Glomerular visceral epithelial cell (primary cell): ENCODE measurements around the gene FAM200C.

Source experiments
- DNase-seq: peaks from one replicate; pipeline ENCODE4 v3.0.0-alpha.2; 2016; ENCODE audit errors: extremely low spot score

FAM200C gene

DNA sequence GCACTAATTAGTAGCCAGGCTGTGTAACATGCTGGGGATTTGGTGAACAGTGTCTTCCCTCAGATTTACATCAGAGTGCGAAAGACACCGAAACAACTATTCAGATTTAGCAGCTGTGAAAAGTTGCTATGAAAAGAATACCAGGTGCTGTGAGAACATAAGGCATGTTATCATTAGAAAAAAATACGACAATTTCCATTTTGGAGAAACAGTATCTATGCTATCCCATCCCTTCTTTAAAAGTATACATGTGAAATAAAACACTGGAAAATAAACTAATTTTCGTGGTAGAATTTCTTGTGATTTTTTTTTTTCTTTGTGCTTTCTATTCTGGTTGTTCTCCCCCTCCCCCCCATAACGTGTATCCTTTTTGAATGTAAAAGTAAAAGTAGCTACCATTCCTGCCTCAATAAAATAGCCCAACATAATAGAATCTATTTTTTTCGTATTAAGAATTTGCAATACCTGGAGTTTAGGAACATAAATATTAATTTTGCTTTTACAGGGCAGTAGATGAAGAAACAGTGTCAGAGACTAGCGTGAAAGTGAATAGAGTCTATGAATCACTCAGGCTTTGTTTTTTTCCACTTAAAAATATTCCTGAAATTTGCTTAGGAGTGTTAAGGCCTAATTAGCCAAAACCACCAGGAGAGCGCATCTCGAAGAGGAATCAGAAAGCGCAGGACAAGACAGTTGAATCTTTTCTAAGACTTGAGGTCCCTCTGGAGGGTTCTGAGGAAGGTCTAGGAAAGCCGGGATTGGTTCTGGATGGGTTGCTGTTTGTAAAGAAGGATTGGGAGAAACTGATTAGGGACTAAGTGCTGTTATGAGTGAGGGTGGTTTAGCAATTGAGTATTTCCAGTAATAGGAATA is 19.8 kb upstream of the FAM200C start:
- no peak for DNase-seq

DNA sequence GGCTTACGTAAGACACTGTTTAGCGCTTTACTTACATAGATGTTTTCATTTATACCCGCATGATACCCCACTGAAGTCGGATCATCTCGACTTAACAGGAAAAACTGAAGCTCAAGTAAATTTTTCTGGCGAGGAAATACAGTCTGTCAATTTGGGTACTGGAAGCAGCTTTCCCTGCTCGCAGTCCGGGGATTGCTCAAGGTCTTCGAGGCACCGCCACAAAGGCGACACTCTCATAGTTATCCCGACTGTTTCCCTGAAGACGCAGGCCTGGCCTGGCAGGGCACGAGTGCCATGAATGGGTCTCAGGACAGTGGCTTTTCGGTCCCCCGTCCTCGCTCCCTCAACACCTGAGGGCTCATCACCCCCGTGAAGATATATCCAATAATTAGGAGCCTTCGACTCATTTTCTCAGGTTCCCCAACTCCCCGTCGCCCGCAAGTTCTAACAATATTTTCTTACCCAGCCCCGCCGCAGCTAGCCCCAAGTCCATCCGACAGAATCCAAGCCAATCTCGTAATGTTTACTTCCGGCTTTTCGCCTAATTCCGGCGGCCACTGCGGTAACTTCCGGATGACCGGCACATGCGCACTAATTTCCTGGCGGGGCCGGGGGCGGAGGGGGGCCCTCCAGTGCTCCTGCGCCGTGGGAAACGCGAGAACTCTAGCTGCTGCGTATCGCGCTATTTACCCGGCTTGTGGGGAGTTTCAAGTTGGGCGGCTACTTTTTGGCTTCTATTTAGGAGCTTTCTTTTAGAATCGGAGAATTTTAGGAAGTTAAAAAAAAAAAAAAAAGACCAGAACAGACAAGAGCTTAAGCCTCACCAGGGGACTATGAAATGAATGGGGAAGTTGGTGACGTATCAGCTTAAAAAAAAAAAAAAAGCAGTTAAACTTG is 19.0 kb upstream of the FAM200C start, which contains the start of gene SLU7:
Gene SLU7 (minus strand): TSS at position 521 of the 897 bp plus-strand sequence. CDS start 3,787 bp downstream, outside the sequence.
- DNase-seq = peak; percentile 96

GRCh38 chr5:160398806-160399205 is 1.0 kb downstream of the FAM200C start:
- no peak for DNase-seq

DNA sequence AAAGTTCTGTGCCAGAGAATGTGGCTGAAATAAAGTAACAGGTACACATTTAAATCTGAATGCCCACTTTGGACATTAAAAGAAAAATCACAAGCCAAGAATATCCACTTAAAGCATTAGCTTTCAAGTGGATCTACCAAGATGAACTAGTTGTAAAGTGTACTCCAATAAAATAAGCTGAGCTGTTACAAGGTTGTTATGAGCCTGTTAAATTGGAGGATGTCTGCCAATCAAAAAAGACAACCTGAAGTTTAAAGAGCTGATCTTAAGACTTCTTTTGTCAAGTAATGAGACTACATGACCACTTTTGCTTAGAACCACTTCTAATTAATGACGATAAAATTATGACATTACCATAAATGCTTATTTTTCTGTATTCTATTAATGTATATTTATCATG is 2.4 kb downstream of the FAM200C start:
- no peak for DNase-seq

DNA sequence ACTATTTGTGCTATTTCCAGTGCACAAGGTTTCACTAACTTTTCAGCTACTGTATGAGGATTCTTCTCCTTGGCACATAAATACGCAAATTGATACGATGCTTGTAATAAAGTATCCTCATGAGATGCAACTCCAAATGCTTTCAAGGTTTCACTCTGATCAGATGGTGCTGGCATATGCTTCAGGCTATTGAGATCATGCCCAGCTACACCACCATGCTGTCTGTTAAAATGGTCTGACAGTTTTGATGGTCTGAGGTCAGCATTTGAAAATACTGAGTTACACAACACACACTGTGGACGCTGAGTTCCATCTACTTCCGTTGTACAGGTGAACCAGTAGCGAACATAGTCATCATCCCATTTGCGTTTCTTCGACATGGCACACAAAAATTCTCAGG is 4.7 kb downstream of the FAM200C start:
- DNase-seq = no peak

DNA sequence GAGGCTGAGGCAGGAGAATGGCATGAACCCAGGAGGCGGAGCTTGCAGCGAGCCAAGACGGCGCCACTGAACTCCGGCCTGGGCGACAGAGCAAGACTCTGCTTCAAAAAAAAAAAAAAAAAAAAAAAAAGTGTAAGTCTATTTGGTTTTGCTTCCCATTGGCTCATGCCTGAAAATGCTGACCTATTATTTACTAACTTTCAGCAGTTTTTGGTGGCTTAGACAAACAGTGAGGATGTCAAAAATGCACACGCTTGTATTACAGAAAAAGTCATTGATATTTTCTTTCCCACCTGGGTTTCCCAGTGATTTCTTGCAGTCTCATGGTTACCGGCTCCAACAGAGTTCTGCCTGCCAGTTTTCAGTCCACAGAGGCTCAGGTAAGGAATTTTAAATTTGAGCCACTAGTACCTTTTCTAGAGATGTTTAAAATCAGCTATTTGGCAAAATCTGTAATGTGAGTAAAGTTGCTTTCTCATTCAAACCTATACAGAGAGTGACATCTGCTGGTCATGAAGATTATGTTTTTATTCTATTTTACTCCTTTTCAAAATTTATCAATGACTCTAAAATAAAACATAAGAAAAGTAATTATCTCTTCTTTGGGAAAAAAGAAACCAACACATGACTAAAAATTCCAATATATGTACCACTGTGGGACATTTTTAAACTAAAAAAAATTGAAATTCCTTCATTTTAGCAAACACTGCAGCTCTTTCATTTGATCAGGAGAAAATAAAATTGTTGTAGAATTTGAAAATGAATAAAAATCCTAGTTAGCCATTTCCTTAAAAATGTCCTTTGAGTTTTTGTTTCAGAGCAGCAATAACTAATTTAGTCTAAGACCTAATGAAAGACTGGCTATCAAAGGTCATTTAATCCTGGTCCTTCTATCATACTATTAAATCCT is 8.8 kb downstream of the FAM200C start:
- DNase-seq = peak; percentile 15

GRCh38 chr5:160387445-160387844 is 12.4 kb downstream of the FAM200C start:
- DNase-seq = no peak

GRCh38 chr5:160385496-160385895 is 14.4 kb downstream of the FAM200C start:
- no peak for DNase-seq

DNA sequence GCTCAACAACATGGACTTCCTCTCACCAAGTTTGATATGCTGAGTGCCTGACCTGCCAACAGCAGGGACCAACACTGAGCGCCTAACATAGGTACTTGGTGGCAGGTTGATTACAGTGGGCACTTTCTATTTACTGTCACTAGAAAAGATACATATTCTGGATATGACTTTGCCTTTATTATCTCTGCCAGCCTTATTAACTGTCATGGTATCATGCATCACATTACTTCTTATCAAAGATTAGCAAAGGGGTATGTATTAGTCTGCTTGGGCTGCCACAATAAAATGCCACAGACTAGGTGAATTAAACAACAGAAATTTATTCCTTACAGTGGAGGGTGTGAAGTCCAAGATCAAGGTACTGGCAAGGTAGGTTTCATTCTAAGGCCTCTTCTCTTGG is 15.2 kb downstream of the FAM200C start:
- DNase-seq = no peak

DNA sequence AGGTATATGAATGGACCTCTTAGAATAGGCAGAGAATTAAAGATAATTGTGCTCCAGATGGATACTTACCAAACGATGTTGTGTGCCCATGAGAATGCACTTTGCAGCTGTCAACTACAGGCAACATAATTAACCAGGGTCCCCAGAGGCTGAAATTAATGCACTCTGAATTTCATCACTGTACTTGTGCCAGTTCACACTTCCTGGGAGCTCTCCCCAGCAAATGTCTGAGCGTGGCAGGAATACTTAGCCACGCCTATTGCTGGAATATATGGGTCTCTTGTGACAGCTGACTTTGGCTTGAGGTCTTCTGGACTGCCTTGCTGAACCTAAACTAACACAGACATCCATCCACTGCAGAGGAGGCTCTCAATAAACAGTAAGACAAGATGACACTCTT is 17.5 kb downstream of the FAM200C start:
- DNase-seq = no peak

- DNase-seq = no peak
These were observed 19.8 kb downstream of the FAM200C start for GRCh38 chr5:160380041-160380440.

- DNase-seq = no peak
These were observed 20.3 kb downstream of the FAM200C start for GRCh38 chr5:160379511-160379910.

DNA sequence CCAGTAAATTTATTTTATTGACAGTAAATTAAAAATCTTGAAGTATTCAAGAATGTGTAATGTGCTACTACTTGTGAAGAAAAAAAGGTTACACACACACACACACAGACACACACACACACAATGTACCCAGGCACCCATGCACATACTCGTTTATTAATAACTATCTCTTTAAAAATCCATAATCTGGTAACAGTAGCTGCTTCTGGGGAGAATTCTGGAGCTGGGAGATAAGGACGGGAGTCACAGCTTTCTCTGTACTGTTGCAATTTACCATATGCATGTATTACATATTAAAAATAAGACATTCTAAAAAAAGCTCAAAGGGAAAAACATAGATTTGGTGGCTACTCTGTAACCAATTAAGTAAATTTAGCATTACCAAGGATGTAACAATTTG is 21.5 kb downstream of the FAM200C start:
- DNase-seq = no peak

DNA sequence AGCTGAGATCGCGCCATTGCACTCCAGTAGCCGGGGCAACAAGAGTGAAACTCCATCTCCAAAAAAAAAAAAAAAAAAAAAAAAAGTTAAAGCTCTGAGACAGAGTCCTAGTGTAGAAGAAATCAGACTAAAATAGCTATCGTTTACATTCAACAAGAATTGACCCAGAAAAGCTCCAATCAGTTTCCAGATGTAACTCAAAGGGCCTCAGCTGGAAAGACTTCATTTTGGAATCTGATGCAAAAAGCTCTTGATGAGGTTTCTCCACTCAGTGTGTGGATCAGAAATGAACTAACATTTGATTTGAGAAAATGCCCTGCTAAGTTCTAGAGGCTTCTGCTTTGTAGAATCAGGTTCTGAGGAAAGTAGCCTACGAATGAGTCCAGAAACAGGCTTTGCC is 22.2 kb downstream of the FAM200C start:
- no peak for DNase-seq

DNA sequence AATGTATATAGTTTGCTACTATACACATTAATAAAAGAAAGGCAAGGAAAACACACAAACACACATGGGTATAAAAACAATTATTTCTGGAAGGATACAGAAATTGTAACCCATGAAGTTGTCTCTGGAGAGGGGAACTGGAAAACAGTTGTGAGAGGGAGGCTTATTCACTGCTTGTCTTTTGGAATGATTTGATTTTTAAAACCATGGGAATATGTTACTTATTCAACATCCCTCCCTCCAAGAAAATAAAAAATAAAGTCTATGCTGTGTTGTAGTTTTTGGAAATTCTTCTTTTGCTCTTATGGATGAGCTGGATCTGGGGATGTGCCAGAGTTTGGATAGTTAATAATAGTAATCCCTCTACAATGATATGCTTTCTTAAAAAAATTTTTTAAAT is 23.4 kb downstream of the FAM200C start:
- DNase-seq = no peak

- DNase-seq = no peak
These were observed 24.2 kb downstream of the FAM200C start for GRCh38 chr5:160375701-160376100.

- no peak for DNase-seq
These were observed 24.7 kb downstream of the FAM200C start for GRCh38 chr5:160375166-160375565.

DNA sequence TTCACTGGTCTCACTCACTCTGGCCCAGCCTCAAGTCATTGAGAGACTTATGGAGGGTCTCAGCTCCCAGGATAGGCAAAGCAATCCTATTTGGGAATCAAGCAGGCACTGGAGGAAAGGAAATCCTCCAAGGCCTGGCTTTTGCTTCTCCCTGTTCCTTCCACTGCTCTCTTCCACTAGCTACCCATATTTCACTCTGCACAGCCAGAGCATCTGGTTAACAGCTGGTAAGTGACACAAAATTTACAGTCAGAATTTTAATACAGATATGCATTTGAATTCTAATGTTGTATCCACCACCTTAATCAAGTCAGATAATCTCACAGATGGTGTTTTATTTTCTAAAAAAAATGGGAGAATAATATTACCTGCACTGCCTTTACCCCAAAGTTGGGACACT is 28.6 kb downstream of the FAM200C start:
- no peak for DNase-seq

DNA sequence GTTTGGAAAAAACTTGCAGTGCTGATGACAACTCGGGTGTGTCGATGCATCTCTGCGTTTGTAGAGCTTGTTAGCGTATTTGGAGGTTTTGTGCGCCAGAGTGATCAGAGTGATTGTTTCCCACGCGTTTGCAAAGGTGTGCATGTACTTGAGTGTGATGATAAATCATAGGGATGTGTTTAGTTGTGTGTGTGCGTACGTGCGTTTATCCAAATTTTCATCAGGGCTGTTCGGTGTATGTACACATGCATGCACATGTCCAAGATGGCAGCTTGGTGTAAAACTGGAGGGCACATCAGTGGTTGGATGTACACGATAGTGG is 29.2 kb downstream of the FAM200C start:
- DNase-seq = no peak

- DNase-seq = peak; percentile 51
These were observed 29.7 kb downstream of the FAM200C start, which contains the start of gene C1QTNF2 for GRCh38 chr5:160369990-160370712. Gene C1QTNF2, minus strand, starts transcription at chr5:160370626. Its CDS starts 15,615 bp downstream, at chr5:160355011.

- no peak for DNase-seq
These were observed 32.0 kb downstream of the FAM200C start for GRCh38 chr5:160367885-160368284.
